Measurements from ENCODE around the gene TRANK1. TPM values are rescaled to one million over a fixed set of nuclear protein-coding genes. Genes with fewer than 3 reads are reported as not detected.

The TRANK1 gene
- total RNA-seq, 2 donors from 2014 or later, result 9.4 to 17.4 TPM

DNA sequence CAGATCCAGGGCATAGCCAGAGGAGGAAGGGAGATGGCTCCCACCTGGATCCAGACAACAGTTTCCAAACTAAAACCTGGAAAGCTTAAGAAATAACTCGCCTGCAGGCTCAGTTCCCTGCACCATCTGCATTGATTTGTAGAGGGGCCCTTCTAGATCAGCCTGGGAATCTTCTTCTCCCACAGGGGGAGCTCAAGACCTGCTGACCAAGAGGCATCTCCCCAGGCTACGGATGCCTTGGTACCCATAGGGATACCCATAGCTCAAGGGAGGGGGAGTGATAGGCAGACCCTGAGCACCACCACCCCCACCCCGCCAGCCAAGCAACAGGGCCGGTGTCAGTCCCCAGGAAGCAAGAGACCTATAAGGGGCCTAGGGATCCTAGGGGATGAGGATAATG is 152.5 kb downstream of the TRANK1 start:
- no peaks in the 10 kb centered on the region for H3K27me3 ChIP-seq (replicated peaks; ENCODE audit: insufficient read depth)
- no peaks in the 10 kb centered on the region for H3K36me3 ChIP-seq
- WGBS, result 61% methylated on average over 4 of the region's 4 CpGs
- intact Hi-C loops (cut with DNase I), result no loop called here
- no peak for DNase-seq (ENCODE audit: low spot score)
- no peak overlapping the region for H3K4me3 ChIP-seq
- no peak for TF ChIP-seq POLR2AphosphoS5 (IDR thresholded peaks at IDR 0.05)
- TF ChIP-seq, protein P1, sequence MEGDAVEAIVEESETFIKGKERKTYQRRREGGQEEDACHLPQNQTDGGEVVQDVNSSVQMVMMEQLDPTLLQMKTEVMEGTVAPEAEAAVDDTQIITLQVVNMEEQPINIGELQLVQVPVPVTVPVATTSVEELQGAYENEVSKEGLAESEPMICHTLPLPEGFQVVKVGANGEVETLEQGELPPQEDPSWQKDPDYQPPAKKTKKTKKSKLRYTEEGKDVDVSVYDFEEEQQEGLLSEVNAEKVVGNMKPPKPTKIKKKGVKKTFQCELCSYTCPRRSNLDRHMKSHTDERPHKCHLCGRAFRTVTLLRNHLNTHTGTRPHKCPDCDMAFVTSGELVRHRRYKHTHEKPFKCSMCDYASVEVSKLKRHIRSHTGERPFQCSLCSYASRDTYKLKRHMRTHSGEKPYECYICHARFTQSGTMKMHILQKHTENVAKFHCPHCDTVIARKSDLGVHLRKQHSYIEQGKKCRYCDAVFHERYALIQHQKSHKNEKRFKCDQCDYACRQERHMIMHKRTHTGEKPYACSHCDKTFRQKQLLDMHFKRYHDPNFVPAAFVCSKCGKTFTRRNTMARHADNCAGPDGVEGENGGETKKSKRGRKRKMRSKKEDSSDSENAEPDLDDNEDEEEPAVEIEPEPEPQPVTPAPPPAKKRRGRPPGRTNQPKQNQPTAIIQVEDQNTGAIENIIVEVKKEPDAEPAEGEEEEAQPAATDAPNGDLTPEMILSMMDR (IDR thresholded peaks at IDR 0.05), result no peak
- no peak for TF ChIP-seq POLR2A (IDR thresholded peaks at IDR 0.05)
- H3K9me3 ChIP-seq, result no peaks in the 10 kb centered on the region
- H3K27ac ChIP-seq, result no peak overlapping the region
- no peaks in the 10 kb centered on the region for H3K4me1 ChIP-seq (replicated peaks)

DNA sequence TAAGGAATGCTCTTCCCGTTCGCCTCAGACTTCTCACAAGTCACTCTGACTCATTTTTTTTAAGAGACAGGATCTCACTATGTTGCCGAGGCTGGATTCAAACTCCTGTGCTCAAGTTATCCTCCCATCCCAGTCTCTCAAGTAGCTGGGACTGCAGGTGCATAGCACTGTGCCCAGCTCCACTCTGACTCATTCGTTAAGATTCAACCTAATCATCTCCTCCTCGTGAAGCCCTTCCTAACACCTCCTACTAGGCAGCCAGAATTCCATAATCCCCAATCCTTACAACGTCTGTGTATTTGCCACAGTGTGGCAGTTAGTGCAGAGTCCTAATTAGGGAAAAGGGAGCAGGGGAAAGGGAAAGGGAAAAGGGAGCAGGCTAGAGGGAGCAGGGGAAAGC is 154.1 kb downstream of the TRANK1 start:
- WGBS, result 56% methylated on average over 6 of the region's 6 CpGs
- intact Hi-C loops (cut with DNase I), result no loop called here
- H3K9me3 ChIP-seq, result no peaks in the 10 kb centered on the region
- H3K36me3 ChIP-seq, result no peaks in the 10 kb centered on the region
- H3K4me1 ChIP-seq (replicated peaks), result no peaks in the 10 kb centered on the region
- no peak overlapping the region for H3K27ac ChIP-seq
- H3K27me3 ChIP-seq (replicated peaks; ENCODE audit: insufficient read depth), result no peaks in the 10 kb centered on the region
- TF ChIP-seq, protein P1 (IDR thresholded peaks at IDR 0.05), result no peak
- TF ChIP-seq POLR2A (IDR thresholded peaks at IDR 0.05) (no peak), POLR2AphosphoS5 (IDR thresholded peaks at IDR 0.05) (no peak)
- no peak for DNase-seq (ENCODE audit: low spot score)
- H3K4me3 ChIP-seq, result no peak overlapping the region

DNA sequence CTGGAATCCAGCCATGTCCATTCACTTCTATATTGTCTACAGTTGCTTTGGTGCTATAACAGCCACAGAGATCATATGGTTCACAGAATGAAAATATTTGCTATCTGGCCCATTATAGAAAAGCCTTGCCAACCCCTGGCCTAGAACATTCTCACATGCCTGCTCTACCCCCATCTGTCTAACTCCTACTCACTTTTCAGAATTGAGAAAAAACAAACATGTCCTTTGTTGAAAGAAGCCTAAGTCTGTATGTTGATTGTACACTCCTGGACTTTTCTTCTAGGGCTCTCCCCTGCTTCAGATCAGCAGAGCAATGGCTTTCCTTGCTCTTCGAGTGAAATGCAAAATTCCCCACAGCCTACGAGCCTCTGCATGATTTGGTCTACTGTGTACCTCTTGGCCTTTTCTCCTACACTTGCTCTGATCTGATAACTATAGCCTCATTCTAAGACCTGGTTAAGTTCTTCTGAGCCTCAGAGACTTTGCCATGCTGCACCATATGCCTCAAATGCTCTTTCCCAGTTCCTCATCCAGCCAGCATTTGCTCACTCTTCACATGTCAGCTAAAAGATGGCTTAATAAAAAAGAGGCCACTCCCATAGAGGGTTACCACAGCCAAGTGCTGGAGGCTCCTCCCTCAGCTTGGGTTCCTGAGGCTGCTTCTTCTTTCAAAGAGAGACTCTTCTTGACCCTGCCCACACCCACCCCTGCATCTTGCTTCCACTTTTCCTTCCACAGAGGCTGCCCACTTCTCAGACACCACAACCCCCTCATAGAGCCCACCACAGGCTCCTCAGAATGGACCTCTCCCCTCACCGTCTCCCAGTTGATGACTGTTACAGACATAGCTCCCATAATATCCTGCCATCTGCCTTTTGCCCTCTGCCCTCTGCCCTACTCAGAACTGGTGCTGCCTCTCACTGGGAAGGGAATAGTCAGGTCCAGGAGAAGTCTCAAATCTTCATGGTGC is 157.6 kb downstream of the TRANK1 start:
- H3K27me3 ChIP-seq (replicated peaks; ENCODE audit: insufficient read depth), result no peaks in the 10 kb centered on the region
- intact Hi-C loops (cut with DNase I), result no loop called here
- no peak for DNase-seq (ENCODE audit: low spot score)
- 54% methylated on average over 3 of the region's 3 CpGs for WGBS
- no peaks in the 10 kb centered on the region for H3K36me3 ChIP-seq
- no peaks in the 10 kb centered on the region for H3K4me1 ChIP-seq (replicated peaks)
- H3K9me3 ChIP-seq, result no peaks in the 10 kb centered on the region
- no peak overlapping the region for H3K27ac ChIP-seq
- H3K4me3 ChIP-seq, result no peak overlapping the region
- no peak for TF ChIP-seq POLR2A (IDR thresholded peaks at IDR 0.05)
- no peak for TF ChIP-seq POLR2AphosphoS5 (IDR thresholded peaks at IDR 0.05)
- TF ChIP-seq, protein P1 (IDR thresholded peaks at IDR 0.05), result no peak

DNA sequence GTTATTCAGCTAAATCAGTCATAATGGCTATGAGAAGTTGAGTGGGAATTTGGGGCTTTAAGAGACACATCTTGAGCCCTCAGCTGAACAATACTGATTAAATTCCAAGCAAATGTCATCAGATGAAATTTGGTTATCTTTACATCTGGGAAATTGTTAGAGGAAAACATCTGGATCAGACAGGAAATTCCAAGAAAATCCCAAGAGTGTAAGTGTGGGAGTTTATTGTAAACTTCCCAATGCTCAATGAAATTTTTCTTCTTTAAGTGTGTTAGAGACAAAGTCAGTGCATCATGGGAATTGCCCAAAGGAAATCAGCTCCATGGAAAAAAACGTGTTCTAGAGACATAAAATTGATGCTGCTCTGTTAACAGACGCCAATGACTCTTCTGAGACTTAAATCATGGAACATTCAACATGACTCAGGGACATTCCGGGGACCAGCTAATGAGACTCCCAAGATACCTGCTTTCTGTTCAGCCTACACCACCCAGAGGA is 160.7 kb downstream of the TRANK1 start:
- no peaks in the 10 kb centered on the region for H3K4me1 ChIP-seq (replicated peaks)
- no peaks in the 10 kb centered on the region for H3K36me3 ChIP-seq
- 72% methylated on average over 3 of the region's 3 CpGs for WGBS
- H3K27ac ChIP-seq, result no peak overlapping the region
- H3K27me3 ChIP-seq (replicated peaks; ENCODE audit: insufficient read depth), result no peaks in the 10 kb centered on the region
- H3K9me3 ChIP-seq, result no peaks in the 10 kb centered on the region
- no peak for DNase-seq (ENCODE audit: low spot score)
- no peak overlapping the region for H3K4me3 ChIP-seq
- TF ChIP-seq, protein P1 (IDR thresholded peaks at IDR 0.05), result no peak
- no peak for TF ChIP-seq POLR2A (IDR thresholded peaks at IDR 0.05)
- no peak for TF ChIP-seq POLR2AphosphoS5 (IDR thresholded peaks at IDR 0.05)
- intact Hi-C loops (cut with DNase I), result no loop called here

Measured in prostate gland (tissue), 2 donors.